WTC11 (cell line): ENCODE data around the gene RIMS4. TPM values are rescaled to one million over a fixed set of nuclear protein-coding genes. Genes with fewer than 3 reads are reported as not detected.

Experiments
- ATAC-seq: fragments of 200-7000 bp; cut with Tn5 transposase; 2 replicates; pipeline ENCODE4 v1.10.0; 2021; ENCODE audit warnings: mild to moderate bottlenecking, moderate library complexity
- CTCF ChIA-PET: fragments of 300-600 bp; sonication (Branson Sonifier 250); formaldehyde crosslinking; loops from one replicate; lab custom pipeline; 2021; ENCODE audit warnings: antibody characterized with exemption; lab: Charles Lee
- POLR2A ChIA-PET: fragments of 350-600 bp; sonication (Branson Sonifier 250); formaldehyde crosslinking; loops from one replicate; lab custom pipeline; 2021; ENCODE audit warnings: antibody characterized with exemption; lab: Charles Lee
- DNase-seq: peaks from one replicate; pipeline ENCODE4 v3.0.0; 2021; ENCODE audit warnings: low spot score
- H3K27ac Mint-ChIP-seq: 2 replicates; pipeline ENCODE4 v1.8.0; 2021; ENCODE audit warnings: mixed read lengths
- H3K27me3 Mint-ChIP-seq: 2 replicates; pipeline ENCODE4 v1.8.0; 2021; ENCODE audit warnings: low read depth, mild to moderate bottlenecking, moderate library complexity, mixed read lengths
- H3K36me3 Mint-ChIP-seq: 2 replicates; pipeline ENCODE4 v1.8.0; 2021; ENCODE audit warnings: mixed read lengths
- H3K4me1 Mint-ChIP-seq: 2 replicates; pipeline ENCODE4 v1.8.0; 2022; ENCODE audit warnings: mixed read lengths
- H3K4me3 Mint-ChIP-seq: 2 replicates; pipeline ENCODE4 v1.8.0; 2021; ENCODE audit warnings: mild to moderate bottlenecking, moderate library complexity, mixed read lengths
- H3K9me3 Mint-ChIP-seq: 2 replicates; pipeline ENCODE4 v1.8.0; 2021; ENCODE audit warnings: mixed read lengths
- AR ChIP-seq: fragments of 250-450 bp; sonication (Bioruptor Pico); IDR thresholded peaks from 2 replicates; pipeline ENCODE4 v1.9.0; 2021; ENCODE audit warnings: mild to moderate bottlenecking
- ESRRA ChIP-seq: sonication (generic); formaldehyde crosslinking; IDR thresholded peaks from 2 replicates; pipeline ENCODE4 v1.8.1; 2022; ENCODE audit warnings: mild to moderate bottlenecking, missing genetic modification reagents, borderline replicate concordance
- HMGA2 ChIP-seq: fragments of 250-450 bp; sonication (Bioruptor Pico); IDR thresholded peaks from 2 replicates; pipeline ENCODE4 v1.4.0; 2021; ENCODE audit warnings: mild to moderate bottlenecking, moderate library complexity
- JAZF1 ChIP-seq: fragments of 250-450 bp; sonication (Bioruptor Pico); IDR thresholded peaks from 2 replicates; pipeline ENCODE4 v1.9.0; 2021; ENCODE audit warnings: moderate library complexity, mild to moderate bottlenecking, inconsistent platforms
- JUN ChIP-seq: sonication (generic); formaldehyde crosslinking; IDR thresholded peaks from 2 replicates; pipeline ENCODE4 v1.8.0; 2023; ENCODE audit warnings: mild to moderate bottlenecking, missing genetic modification reagents
- NFYB ChIP-seq: sonication (generic); formaldehyde crosslinking; conservative IDR thresholded peaks from 2 replicates; pipeline ENCODE4 v1.8.0; 2022; ENCODE audit warnings: low read depth, missing genetic modification reagents
- NR1H2 ChIP-seq: sonication (generic); formaldehyde crosslinking; IDR thresholded peaks from 2 replicates; pipeline ENCODE4 v1.9.0; 2021; ENCODE audit warnings: mild to moderate bottlenecking, moderate library complexity, missing genetic modification reagents
- PRRX2 ChIP-seq: fragments of 250-450 bp; sonication (Bioruptor Pico); IDR thresholded peaks from 2 replicates; pipeline ENCODE4 v1.8.0; 2021; ENCODE audit warnings: mild to moderate bottlenecking
- SMAD4 ChIP-seq: sonication (generic); formaldehyde crosslinking; IDR thresholded peaks from 2 replicates; pipeline ENCODE4 v1.8.0; 2022; ENCODE audit warnings: mild to moderate bottlenecking, missing genetic modification reagents
- STAT6 ChIP-seq: sonication (generic); formaldehyde crosslinking; conservative IDR thresholded peaks from 2 replicates; pipeline ENCODE4 v1.8.1; 2023; ENCODE audit warnings: mild to moderate bottlenecking, low read depth, missing genetic modification reagents, moderate library complexity
- TEAD1 ChIP-seq: sonication (generic); formaldehyde crosslinking; IDR thresholded peaks from 2 replicates; pipeline ENCODE4 v1.8.0; 2022; ENCODE audit warnings: mild to moderate bottlenecking, missing genetic modification reagents
- TP53 ChIP-seq: sonication (generic); formaldehyde crosslinking; IDR thresholded peaks from 2 replicates; pipeline ENCODE4 v1.8.1; 2023; ENCODE audit warnings: mild to moderate bottlenecking, missing genetic modification reagents
- ZBTB21 ChIP-seq: sonication (generic); formaldehyde crosslinking; IDR thresholded peaks from 2 replicates; pipeline ENCODE4 v1.8.1; 2023; ENCODE audit warnings: mild to moderate bottlenecking, missing genetic modification reagents, borderline replicate concordance
- ZNF121 ChIP-seq: sonication (generic); formaldehyde crosslinking; IDR thresholded peaks from 2 replicates; pipeline ENCODE4 v1.8.0; 2023; ENCODE audit warnings: missing genetic modification reagents
- ZNF416 ChIP-seq: fragments of 250-450 bp; sonication (Bioruptor Pico); IDR thresholded peaks from 2 replicates; pipeline ENCODE4 v1.9.0; 2021; ENCODE audit warnings: mild to moderate bottlenecking, inconsistent platforms
- total RNA-seq: library from RNA; stranded (reverse); gene quantifications from 3 replicates; pipeline ENCODE4 v1.2.3, GENCODE V29; 2021
- TF ChIP-seq, protein P1 (sequence below): sonication (generic); formaldehyde crosslinking; IDR thresholded peaks from 2 replicates; pipeline ENCODE4 v1.8.0; 2022; ENCODE audit warnings: missing genetic modification reagents
- TF ChIP-seq, protein P2 (sequence below): fragments of 250-450 bp; sonication (Bioruptor Pico); conservative IDR thresholded peaks from 2 replicates; pipeline ENCODE4 v1.9.0; 2021; ENCODE audit warnings: mild to moderate bottlenecking
- TF ChIP-seq, protein P3 (sequence below): sonication (generic); formaldehyde crosslinking; conservative IDR thresholded peaks from 2 replicates; pipeline ENCODE4 v1.8.1; 2022; ENCODE audit warnings: mild to moderate bottlenecking, missing genetic modification reagents
- TF ChIP-seq, protein P4 (sequence below): sonication (generic); formaldehyde crosslinking; IDR thresholded peaks from 2 replicates; pipeline ENCODE4 v1.8.1; 2022; ENCODE audit warnings: missing genetic modification reagents, borderline replicate concordance
- TF ChIP-seq, protein P5 (sequence below): sonication (generic); formaldehyde crosslinking; IDR thresholded peaks from 2 replicates; pipeline ENCODE4 v1.8.1; 2022; ENCODE audit warnings: mild to moderate bottlenecking, moderate library complexity, missing genetic modification reagents

RIMS4 gene
- total RNA-seq, 1 experiment from 2014 or later, result 24.8 TPM

- DNase-seq (no peak), ATAC-seq (no peak)
- Mint-ChIP-seq H3K27ac (no peak overlapping the region), H3K36me3 (no peaks in the 10 kb centered on the region), H3K4me3 (no peak overlapping the region), H3K4me1 (peaks cover 22% of the 10 kb centered on the region), H3K27me3 (no peaks in the 10 kb centered on the region), H3K9me3 (no peaks in the 10 kb centered on the region)
- ChIA-PET CTCF (interaction anchor here (0.6 to 1.5 kb wide), 3 partner anchors 14 to 44 kb away, joined by 3 read pairs; no protein-coding TSS in a partner anchor), POLR2A (no interaction called here)
- TF ChIP-seq JAZF1 (CRISPR knock-in tag) (no peak), PRRX2 (CRISPR knock-in tag) (no peak)
These were observed 107.0 kb downstream of the RIMS4 start for GRCh38 chr20:44703183-44703925.

DNA sequence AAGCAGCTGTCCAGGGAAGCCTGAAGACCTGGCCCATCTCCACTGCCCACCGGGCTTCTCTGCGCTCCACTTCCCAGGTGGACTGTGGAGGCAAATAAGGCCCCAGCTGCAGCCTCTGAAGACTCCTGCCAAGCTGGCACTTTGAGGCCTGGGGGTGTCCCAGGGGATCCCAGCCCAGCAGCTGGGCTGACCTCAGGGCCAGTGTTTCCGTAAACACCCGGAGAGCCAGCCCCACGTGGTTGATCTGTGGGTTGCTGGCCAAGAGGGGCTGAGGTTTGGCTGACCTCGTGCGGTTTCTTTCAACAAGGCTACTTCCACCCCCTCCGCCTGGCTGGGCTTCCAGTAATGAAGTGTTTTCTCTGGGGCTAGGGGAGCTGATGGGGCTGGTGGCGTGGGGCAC is 107.6 kb downstream of the RIMS4 start:
- H3K36me3 Mint-ChIP-seq, result no peaks in the 10 kb centered on the region
- H3K27me3 Mint-ChIP-seq, result no peaks in the 10 kb centered on the region
- no peak overlapping the region for H3K4me3 Mint-ChIP-seq
- DNase-seq (no peak), ATAC-seq (no peak)
- ChIA-PET CTCF (interaction anchor here (0.8 to 3.0 kb wide), 5 partner anchors 15 to 44 kb away, joined by 3 to 12 read pairs (median 6); no protein-coding TSS in a partner anchor), POLR2A (no interaction called here)
- H3K4me1 Mint-ChIP-seq, result peaks cover 22% of the 10 kb centered on the region
- TF ChIP-seq, protein P1, sequence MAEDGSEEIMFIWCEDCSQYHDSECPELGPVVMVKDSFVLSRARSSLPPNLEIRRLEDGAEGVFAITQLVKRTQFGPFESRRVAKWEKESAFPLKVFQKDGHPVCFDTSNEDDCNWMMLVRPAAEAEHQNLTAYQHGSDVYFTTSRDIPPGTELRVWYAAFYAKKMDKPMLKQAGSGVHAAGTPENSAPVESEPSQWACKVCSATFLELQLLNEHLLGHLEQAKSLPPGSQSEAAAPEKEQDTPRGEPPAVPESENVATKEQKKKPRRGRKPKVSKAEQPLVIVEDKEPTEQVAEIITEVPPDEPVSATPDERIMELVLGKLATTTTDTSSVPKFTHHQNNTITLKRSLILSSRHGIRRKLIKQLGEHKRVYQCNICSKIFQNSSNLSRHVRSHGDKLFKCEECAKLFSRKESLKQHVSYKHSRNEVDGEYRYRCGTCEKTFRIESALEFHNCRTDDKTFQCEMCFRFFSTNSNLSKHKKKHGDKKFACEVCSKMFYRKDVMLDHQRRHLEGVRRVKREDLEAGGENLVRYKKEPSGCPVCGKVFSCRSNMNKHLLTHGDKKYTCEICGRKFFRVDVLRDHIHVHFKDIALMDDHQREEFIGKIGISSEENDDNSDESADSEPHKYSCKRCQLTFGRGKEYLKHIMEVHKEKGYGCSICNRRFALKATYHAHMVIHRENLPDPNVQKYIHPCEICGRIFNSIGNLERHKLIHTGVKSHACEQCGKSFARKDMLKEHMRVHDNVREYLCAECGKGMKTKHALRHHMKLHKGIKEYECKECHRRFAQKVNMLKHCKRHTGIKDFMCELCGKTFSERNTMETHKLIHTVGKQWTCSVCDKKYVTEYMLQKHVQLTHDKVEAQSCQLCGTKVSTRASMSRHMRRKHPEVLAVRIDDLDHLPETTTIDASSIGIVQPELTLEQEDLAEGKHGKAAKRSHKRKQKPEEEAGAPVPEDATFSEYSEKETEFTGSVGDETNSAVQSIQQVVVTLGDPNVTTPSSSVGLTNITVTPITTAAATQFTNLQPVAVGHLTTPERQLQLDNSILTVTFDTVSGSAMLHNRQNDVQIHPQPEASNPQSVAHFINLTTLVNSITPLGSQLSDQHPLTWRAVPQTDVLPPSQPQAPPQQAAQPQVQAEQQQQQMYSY (CRISPR knock-in tag), result no peak
- no peak for TF ChIP-seq SMAD4
- TF ChIP-seq, protein P2, sequence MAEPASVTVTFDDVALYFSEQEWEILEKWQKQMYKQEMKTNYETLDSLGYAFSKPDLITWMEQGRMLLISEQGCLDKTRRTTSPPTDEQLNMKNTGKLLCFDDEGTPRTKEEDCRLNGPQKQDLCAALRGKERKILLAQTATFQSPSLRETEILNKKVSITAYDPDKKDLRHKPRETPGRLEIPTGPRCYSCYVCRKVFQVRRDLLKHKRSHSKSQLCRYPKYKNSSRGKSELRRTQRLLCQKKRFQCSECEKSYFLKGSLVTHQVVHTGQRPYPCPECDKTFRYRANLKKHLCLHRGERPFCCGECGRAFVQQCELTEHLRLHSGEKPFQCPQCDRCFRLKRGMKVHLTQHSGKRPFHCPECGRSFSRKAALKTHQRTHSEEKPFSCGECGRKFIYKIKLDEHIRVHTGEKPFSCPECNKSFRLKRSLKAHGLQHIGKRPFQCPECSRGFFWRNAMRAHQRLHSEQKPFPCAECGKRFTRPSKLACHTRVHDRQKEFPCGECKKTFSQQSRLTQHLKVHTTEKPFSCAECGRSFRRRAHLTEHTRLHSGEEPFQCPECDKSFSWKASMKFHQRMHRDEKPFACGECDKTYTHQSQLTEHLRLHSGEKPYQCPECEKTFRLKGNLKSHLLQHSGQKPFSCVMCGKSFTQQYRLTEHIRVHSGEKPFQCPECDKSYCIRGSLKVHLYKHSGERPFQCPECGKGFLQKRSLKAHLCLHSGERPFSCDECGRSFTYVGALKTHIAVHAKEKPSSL (CRISPR knock-in tag), result no peak
- TF ChIP-seq, protein P3, sequence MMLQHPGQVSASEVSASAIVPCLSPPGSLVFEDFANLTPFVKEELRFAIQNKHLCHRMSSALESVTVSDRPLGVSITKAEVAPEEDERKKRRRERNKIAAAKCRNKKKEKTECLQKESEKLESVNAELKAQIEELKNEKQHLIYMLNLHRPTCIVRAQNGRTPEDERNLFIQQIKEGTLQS (CRISPR knock-in tag), result no peak
- TF ChIP-seq, protein P4, sequence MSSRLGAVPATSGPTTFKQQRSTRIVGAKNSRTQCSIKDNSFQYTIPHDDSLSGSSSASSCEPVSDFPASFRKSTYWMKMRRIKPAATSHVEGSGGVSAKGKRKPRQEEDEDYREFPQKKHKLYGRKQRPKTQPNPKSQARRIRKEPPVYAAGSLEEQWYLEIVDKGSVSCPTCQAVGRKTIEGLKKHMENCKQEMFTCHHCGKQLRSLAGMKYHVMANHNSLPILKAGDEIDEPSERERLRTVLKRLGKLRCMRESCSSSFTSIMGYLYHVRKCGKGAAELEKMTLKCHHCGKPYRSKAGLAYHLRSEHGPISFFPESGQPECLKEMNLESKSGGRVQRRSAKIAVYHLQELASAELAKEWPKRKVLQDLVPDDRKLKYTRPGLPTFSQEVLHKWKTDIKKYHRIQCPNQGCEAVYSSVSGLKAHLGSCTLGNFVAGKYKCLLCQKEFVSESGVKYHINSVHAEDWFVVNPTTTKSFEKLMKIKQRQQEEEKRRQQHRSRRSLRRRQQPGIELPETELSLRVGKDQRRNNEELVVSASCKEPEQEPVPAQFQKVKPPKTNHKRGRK (CRISPR knock-in tag), result no peak
- TF ChIP-seq ZBTB21, result no peak
- TF ChIP-seq ZNF121 (CRISPR knock-in tag), result no peak
- no peak for TF ChIP-seq ESRRA
- no peak for TF ChIP-seq NR1H2 (CRISPR knock-in tag)
- TF ChIP-seq, protein P5, sequence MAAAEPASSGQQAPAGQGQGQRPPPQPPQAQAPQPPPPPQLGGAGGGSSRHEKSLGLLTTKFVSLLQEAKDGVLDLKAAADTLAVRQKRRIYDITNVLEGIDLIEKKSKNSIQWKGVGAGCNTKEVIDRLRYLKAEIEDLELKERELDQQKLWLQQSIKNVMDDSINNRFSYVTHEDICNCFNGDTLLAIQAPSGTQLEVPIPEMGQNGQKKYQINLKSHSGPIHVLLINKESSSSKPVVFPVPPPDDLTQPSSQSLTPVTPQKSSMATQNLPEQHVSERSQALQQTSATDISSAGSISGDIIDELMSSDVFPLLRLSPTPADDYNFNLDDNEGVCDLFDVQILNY (CRISPR knock-in tag), result no peak
- no peak for TF ChIP-seq STAT6 (CRISPR knock-in tag)
- no peak for TF ChIP-seq AR
- no peak for TF ChIP-seq TP53 (CRISPR knock-in tag)
- no peak for TF ChIP-seq HMGA2
- no peak for TF ChIP-seq JUN (CRISPR knock-in tag)
- TF ChIP-seq TEAD1, result no peak
- no peak for TF ChIP-seq NFYB (CRISPR knock-in tag)
- no peak for TF ChIP-seq ZNF416
- no peak overlapping the region for H3K27ac Mint-ChIP-seq
- H3K9me3 Mint-ChIP-seq, result no peaks in the 10 kb centered on the region
